K562 (cell line): ENCODE data around the gene DPP10. TPM values are rescaled to one million over a fixed set of nuclear protein-coding genes. Genes with fewer than 3 reads are reported as not detected.

Source experiments
- ATAC-seq: fragments of 200-7000 bp; cut with Tn5 transposase; 3 replicates; pipeline ENCODE4 v1.9.1; 2020; ENCODE audit warnings: moderate library complexity
- BruUV-seq: library from RNA; stranded (reverse); fragments of 400-500 nt; replicated peaks from 2 replicates; lab custom pipeline; 2021; lab: Mats Ljungman, UMichigan
- CTCF ChIA-PET: fragments of 300-600 bp; formaldehyde crosslinking; extraction: SDS; loops from one replicate; lab custom pipeline; 2021; ENCODE audit warnings: low intra/inter-chr PET ratio; lab: Yijun Ruan, JAX
- POLR2A ChIA-PET: fragments of 300-600, 350-650 bp; sonication (Branson Sonifier 250); formaldehyde crosslinking; extraction: SDS; loops from one replicate; lab custom pipeline; 2021; ENCODE audit warnings: antibody characterized with exemption, inconsistent platforms; lab: Yijun Ruan, JAX
- DNase-seq, 4 experiments: peaks; one replicate each; pipeline versions ENCODE4 v3.0.0 to v3.0.0-alpha.2; 2011 to 2018; ENCODE audit warnings: low spot score in 3 of 4, mixed read lengths in 3 of 4; ENCODE audit errors: extremely low read depth in 1 of 4
- FAIRE-seq: peaks from 2 replicates; lab custom pipeline; 2011; peaks lifted over from hg19 to GRCh38; lab: Jason Lieb, UNC
- H2AFZ ChIP-seq: 2 replicates; pipeline ENCODE4 v1.6.0; 2011; ENCODE audit warnings: low read depth, low read length, control low read depth, inconsistent platforms
- H3K27ac ChIP-seq: fragments of 200-600 bp; 3 replicates; pipeline ENCODE4 v1.8.0; 2011; ENCODE audit warnings: low read depth, mild to moderate bottlenecking, control low read depth, inconsistent platforms, low read length, moderate library complexity, mixed read lengths; ENCODE audit errors: extremely low read depth
- H3K27me3 ChIP-seq, 2 experiments: fragments of 300-600 bp in 1 of 2; 2 replicates in 1 of 2; 3 replicates in 1 of 2; pipeline versions ENCODE4 v1.6.0 to v1.8.0; 2011; ENCODE audit warnings: inconsistent platforms in 2 of 2, low read length in 2 of 2, mild to moderate bottlenecking in 1 of 2, mixed read lengths in 1 of 2, moderate library complexity in 1 of 2; ENCODE audit not compliant: control insufficient read depth in 2 of 2, insufficient read depth in 2 of 2
- H3K36me3 ChIP-seq: fragments of 300-600 bp; 3 replicates; pipeline ENCODE4 v1.8.0; 2011; ENCODE audit warnings: mild to moderate bottlenecking, low read length, inconsistent platforms; ENCODE audit not compliant: control insufficient read depth, insufficient read depth
- H3K4me1 ChIP-seq, 2 experiments: fragments of 200-600 bp in 1 of 2; replicated peaks in 1 of 2; 2 replicates in 1 of 2; 3 replicates in 1 of 2; pipeline versions ENCODE4 v1.5.1 to v1.8.0; 2011; ENCODE audit warnings: inconsistent platforms in 2 of 2, low read length in 2 of 2, mild to moderate bottlenecking in 1 of 2, mixed read lengths in 1 of 2, moderate library complexity in 1 of 2; ENCODE audit not compliant: control insufficient read depth in 2 of 2, insufficient read depth in 2 of 2
- H3K4me2 ChIP-seq: 2 replicates; pipeline ENCODE4 v1.6.1; 2011; ENCODE audit warnings: low read length, control low read depth, inconsistent platforms, mixed read lengths; ENCODE audit not compliant: insufficient read depth
- H3K4me3 ChIP-seq: fragments of 200-600 bp; sonication (generic), shearing (Covaris generic); 2 replicates; pipeline ENCODE4 v1.5.1; 2016; ENCODE audit warnings: control low read depth, inconsistent platforms
- H3K79me2 ChIP-seq: fragments of 200-600 bp; 3 replicates; pipeline ENCODE4 v1.8.0; 2011; ENCODE audit warnings: low read length, inconsistent platforms; ENCODE audit not compliant: control insufficient read depth, insufficient read depth
- H3K9ac ChIP-seq, 2 experiments: 2 replicates each; pipeline versions ENCODE4 v1.6.0 to v1.6.1; 2011; ENCODE audit warnings: low read depth in 2 of 2, low read length in 2 of 2, control low read depth in 1 of 2, inconsistent platforms in 1 of 2, mild to moderate bottlenecking in 1 of 2, mixed read lengths in 1 of 2; ENCODE audit not compliant: insufficient read depth in 1 of 2
- H3K9me1 ChIP-seq: one replicate; pipeline ENCODE4 v1.6.0; 2011; ENCODE audit warnings: inconsistent platforms, mild to moderate bottlenecking, low read length, moderate library complexity; ENCODE audit not compliant: control insufficient read depth, insufficient read depth
- H3K9me3 ChIP-seq: replicated peaks from 2 replicates; pipeline ENCODE4 v1.5.1; 2011; ENCODE audit warnings: low read depth, low read length, inconsistent platforms; ENCODE audit not compliant: control insufficient read depth, insufficient read depth
- H4K20me1 ChIP-seq: replicated peaks from 2 replicates; pipeline ENCODE4 v1.6.1; 2011; ENCODE audit warnings: low read length, inconsistent platforms, mixed read lengths; ENCODE audit not compliant: control insufficient read depth, insufficient read depth
- IRF2 ChIP-seq: sonication (generic); formaldehyde crosslinking; IDR thresholded peaks from 2 replicates; pipeline ENCODE4 v1.8.1; 2022; ENCODE audit warnings: mild to moderate bottlenecking, missing genetic modification reagents
- JUNB ChIP-seq: fragments of 450-650 bp; formaldehyde crosslinking; conservative IDR thresholded peaks from 2 replicates; pipeline ENCODE4 v1.4.0; 2020; ENCODE audit warnings: mild to moderate bottlenecking
- MLX ChIP-seq, 2 experiments: fragments of 450-650 bp in 1 of 2; sonication (generic) in 1 of 2; formaldehyde crosslinking; conservative IDR thresholded peaks; 2 replicates each; pipeline versions ENCODE4 v1.4.0 to v1.8.1; 2020 to 2022; ENCODE audit warnings: mild to moderate bottlenecking in 1 of 2, missing genetic modification reagents in 1 of 2
- TEAD1 ChIP-seq, 2 experiments: fragments of 450-650 bp in 1 of 2; sonication (generic) in 1 of 2; formaldehyde crosslinking; IDR thresholded peaks; 2 replicates each; pipeline versions ENCODE4 v1.4.0 to v1.8.0; 2020 to 2022; ENCODE audit warnings: mild to moderate bottlenecking in 2 of 2, missing genetic modification reagents in 1 of 2
- XRCC4 ChIP-seq: IDR thresholded peaks from one replicate; pipeline ENCODE4 v1.6.1; 2011; ENCODE audit not compliant: insufficient read depth, insufficient read length; ENCODE audit errors: extremely low read depth
- WGBS: fragments of 100-300 bp; shearing (Covaris generic); methylation state at CpG from one replicate; pipeline ENCODE4 v1.1.6; 2016; ENCODE audit warnings: low coverage, mixed read lengths; ENCODE audit not compliant: insufficient coverage; ENCODE audit errors: missing lambda C conversion rate; 5-methylcytosine and 5-hydroxymethylcytosine counted together
- in situ Hi-C: fragments of 300-500 bp; cut with MboI; formaldehyde crosslinking; loops from 4 replicates; pipeline ENCODE4 v1.15.0; 2018; ENCODE audit warnings: inconsistent platforms, mixed read lengths
- intact Hi-C: fragments of 100-400 bp; cut with micrococcal nuclease; formaldehyde crosslinking; loops from 2 replicates; pipeline ENCODE4 v1.14.2; 2022
- polyA plus RNA-seq, 8 experiments: library from polyadenylated mRNA; depleted of rRNA in 4 of 8; stranded (reverse) in 5 of 8; unstranded in 3 of 8; fragments of >200 nt; fragmentation: Nextera tagmentation in 2 of 8; fragmentation: Illumina TruSeq in 1 of 8; extraction: Ambion mirVana in 2 of 8; extraction: Trizol in 1 of 8; gene quantifications; 2 replicates each; pipeline versions ENCODE4 v1.2.1 to v1.2.3, GENCODE V29; 2011 to 2014; ENCODE audit warnings: inconsistent platforms in 1 of 8, missing spikeins in 1 of 8
- total RNA-seq, 7 experiments: library from RNA; depleted of rRNA in 6 of 7; stranded (reverse); fragments of >200 nt in 6 of 7; fragmentation: Illumina TruSeq in 2 of 7; extraction: Trizol in 2 of 7; gene quantifications; 2 replicates each; pipeline versions ENCODE4 v1.2.1 to v1.2.3, GENCODE V29; 2011 to 2021; ENCODE audit warnings: low replicate concordance in 1 of 7
- TF ChIP-seq, protein P1 (sequence below): sonication (generic); formaldehyde crosslinking; IDR thresholded peaks from 2 replicates; pipeline ENCODE4 v1.9.0; 2022; ENCODE audit warnings: mild to moderate bottlenecking, missing genetic modification reagents

Gene DPP10
- total and polyA plus RNA-seq, 9 of the 15 experiments (the other 6 are each of a cell fraction or from before 2014, with no cell fraction given) = not detected

DNA sequence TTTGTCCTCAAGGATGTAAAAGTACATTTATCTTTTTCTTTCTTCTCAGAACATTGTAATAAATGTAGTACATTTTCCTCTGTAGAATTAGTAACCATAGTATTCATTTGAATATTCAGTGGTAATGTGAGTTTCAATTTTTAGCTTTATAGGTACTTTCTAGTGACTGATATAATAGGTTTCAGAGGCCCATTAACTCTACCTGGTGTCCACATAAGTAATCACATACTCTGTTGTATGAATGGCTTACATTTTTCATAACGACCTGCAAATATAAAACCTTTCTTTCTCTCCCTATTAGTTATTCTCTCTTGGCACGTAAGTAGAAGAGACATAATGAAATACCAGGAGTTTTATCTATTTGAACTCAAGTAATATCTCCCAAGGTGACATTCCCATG is 1017.6 kb downstream of the DPP10 start:
- CTCF ChIA-PET = no interaction called here
- H3K4me3 ChIP-seq = no peak overlapping the region
- no peak for TF ChIP-seq TEAD1 (CRISPR knock-in tag; IDR thresholded peaks at IDR 0.05)
- TF ChIP-seq JUNB = no peak
- no peak for TF ChIP-seq XRCC4
- no peak for TF ChIP-seq IRF2 (CRISPR knock-in tag)
- TF ChIP-seq, protein P1, sequence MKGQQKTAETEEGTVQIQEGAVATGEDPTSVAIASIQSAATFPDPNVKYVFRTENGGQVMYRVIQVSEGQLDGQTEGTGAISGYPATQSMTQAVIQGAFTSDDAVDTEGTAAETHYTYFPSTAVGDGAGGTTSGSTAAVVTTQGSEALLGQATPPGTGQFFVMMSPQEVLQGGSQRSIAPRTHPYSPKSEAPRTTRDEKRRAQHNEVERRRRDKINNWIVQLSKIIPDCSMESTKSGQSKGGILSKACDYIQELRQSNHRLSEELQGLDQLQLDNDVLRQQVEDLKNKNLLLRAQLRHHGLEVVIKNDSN (CRISPR knock-in tag) = no peak
- TF ChIP-seq MLX (CRISPR knock-in tag; conservative IDR thresholded peaks at IDR 0.05) = no peak
- TF ChIP-seq, all 486 proteins: peak for 0
- Histone ChIP-seq H3K36me3 (no peaks in the 10 kb centered on the region), H3K27me3 (no peaks in the 10 kb centered on the region), H3K9me1 (no peaks in the 10 kb centered on the region), H3K9me3 (no peaks in the 10 kb centered on the region), H3K79me2 (no peaks in the 10 kb centered on the region), H3K4me2 (no peak overlapping the region), H3K9ac (no peak overlapping the region), H4K20me1 (no peaks in the 10 kb centered on the region), H3K4me1 (no peaks in the 10 kb centered on the region), H2AFZ (no peak overlapping the region), H3K27ac (no peak overlapping the region)
- intact Hi-C loops (no loop called here), in situ Hi-C loops (no loop called here)
- POLR2A ChIA-PET = no interaction called here
- WGBS = 0% methylated on average over 2 of the region's 2 CpGs
- BruUV-seq = no TSS peak
- DNase-seq = no peak
- ATAC-seq = no peak
- no peak for FAIRE-seq
